ENCODE results near the gene TMEM30A. TPM values are rescaled to one million over a fixed set of nuclear protein-coding genes. Genes with fewer than 3 reads are reported as not detected.
A peak's percentile ranks its signal among the peaks of the same experiment; 100 is the strongest.

Gene TMEM30A
- polyA plus RNA-seq, 1 experiment = 75.0 TPM

DNA sequence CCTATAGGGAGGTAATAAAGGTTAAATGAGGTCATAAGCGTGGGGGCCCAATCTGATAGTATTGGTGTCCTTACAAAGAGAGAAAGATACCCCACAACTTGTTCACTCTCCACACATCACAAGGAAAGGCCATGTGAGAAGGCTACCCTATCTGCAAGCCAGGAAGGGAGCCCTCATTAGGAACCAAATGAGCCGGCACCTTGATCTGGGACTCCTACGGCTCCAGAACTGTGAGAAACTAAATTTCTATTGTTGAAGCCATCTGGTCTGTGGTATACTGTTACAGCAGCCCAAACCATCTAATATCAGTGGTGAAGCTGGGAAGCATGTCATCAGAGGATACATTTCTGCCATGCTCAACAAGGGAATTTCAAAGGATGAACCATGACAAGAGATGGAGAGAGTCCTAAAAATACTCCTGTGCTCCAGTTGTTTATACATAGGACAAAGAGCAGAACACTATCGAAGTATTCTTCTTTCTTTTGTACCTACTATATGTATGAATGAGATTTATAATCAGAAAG lies 51.4 kb downstream of the TMEM30A start:
- ChIA-PET CTCF (interaction anchor here (1.3 kb wide), 1 partner anchor 22 kb away, joined by 3 read pairs; no protein-coding TSS in a partner anchor), POLR2A (no interaction called here)
- no peaks in the 10 kb centered on the region for H3K27me3 ChIP-seq (ENCODE audit: control insufficient read depth, insufficient read depth, low read length)
- no peak overlapping the region for H3K4me3 ChIP-seq (ENCODE audit: low read depth, low read length)
- TF ChIP-seq, protein P1, sequence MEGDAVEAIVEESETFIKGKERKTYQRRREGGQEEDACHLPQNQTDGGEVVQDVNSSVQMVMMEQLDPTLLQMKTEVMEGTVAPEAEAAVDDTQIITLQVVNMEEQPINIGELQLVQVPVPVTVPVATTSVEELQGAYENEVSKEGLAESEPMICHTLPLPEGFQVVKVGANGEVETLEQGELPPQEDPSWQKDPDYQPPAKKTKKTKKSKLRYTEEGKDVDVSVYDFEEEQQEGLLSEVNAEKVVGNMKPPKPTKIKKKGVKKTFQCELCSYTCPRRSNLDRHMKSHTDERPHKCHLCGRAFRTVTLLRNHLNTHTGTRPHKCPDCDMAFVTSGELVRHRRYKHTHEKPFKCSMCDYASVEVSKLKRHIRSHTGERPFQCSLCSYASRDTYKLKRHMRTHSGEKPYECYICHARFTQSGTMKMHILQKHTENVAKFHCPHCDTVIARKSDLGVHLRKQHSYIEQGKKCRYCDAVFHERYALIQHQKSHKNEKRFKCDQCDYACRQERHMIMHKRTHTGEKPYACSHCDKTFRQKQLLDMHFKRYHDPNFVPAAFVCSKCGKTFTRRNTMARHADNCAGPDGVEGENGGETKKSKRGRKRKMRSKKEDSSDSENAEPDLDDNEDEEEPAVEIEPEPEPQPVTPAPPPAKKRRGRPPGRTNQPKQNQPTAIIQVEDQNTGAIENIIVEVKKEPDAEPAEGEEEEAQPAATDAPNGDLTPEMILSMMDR (IDR thresholded peaks at IDR 0.05; ENCODE audit: low read depth, low read length) = no peak
- no peak for DNase-seq (ENCODE audit: low read depth, low spot score)
- no peaks in the 10 kb centered on the region for H3K9me3 ChIP-seq (ENCODE audit: control insufficient read depth, insufficient read depth, low read length)
- H3K27ac ChIP-seq (ENCODE audit: low read depth, low read length) = no peak overlapping the region

DNA sequence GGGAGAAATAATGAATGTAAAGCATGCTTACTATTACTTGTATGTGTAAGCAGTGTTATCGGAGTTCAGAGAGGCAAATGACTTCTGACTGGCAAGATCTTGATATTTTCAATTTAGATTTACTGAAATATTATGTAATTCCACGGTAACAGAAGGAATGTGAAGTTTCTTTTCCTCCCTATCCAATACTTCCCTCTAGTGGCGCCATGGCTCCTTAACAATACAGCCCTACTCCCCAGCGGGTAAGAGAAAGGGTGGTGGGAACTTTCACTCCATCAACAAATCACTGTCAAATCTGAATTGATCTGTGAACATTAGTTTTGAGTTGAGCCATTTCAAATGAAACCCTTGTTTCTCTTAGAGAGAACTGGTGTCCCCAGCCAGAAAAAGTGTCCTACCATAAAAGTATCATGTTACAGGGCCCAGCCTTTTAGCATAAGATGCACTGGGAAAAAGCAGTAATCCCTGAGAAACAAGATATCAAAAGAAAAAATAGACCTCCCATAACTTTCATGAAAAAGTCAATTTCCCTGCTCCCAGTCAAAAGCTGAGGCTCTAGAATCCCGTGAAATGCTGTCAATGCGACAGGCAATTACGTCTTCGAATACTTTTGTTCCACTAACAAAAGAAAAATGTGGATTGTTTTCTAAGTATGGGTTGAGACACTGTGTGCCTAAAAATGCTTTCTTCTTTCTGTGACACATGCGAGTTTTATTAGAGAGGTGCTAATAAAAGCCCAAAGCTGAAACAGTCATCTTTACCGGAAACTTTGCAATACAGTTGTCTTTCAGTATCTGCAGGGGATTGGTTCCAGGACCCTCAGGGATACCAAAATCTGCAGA lies 53.9 kb downstream of the TMEM30A start:
- ChIA-PET POLR2A (no interaction called here), CTCF (interaction anchor here (0.8 to 1.2 kb wide), 5 partner anchors 10 to 316 kb away, joined by 3 to 5 read pairs (median 3); no protein-coding TSS in a partner anchor)
- no peaks in the 10 kb centered on the region for H3K9me3 ChIP-seq (ENCODE audit: control insufficient read depth, insufficient read depth, low read length)
- no peak for DNase-seq (ENCODE audit: low read depth, low spot score)
- TF ChIP-seq, protein P1 (IDR thresholded peaks at IDR 0.05; ENCODE audit: low read depth, low read length) = peak; percentile 90
- no peaks in the 10 kb centered on the region for H3K27me3 ChIP-seq (ENCODE audit: control insufficient read depth, insufficient read depth, low read length)
- no peak overlapping the region for H3K4me3 ChIP-seq (ENCODE audit: low read depth, low read length)
- no peak overlapping the region for H3K27ac ChIP-seq (ENCODE audit: low read depth, low read length)

DNA sequence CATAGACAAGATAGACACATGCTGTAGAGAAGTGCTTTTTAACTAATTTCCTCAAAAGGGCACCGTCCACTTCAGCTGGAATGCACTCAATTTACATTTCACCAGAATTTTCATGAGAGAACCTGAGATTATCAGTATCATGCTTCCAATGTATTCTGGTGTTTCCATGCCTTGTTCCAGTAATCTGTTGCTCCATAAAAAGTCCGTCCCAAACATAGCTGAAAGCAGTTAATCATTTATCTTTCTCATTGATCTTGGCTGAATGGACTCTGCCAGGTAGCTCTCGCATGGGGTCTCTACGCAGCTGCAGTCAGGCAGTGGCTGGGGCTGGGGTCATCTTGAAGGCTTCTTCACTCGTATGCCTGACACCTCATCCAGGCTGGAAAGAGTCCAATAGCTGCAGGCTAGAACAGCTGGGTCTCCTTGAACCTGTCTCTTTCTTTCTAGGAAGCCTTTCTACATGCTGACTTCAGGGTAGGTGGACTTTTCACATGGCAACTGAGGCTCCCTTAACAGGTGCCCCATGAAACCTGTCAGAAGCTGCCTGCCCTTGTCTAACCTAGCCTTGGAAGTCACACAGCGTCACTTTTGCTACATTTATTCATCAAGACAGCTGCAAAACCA lies 60.2 kb downstream of the TMEM30A start:
- no peak for DNase-seq (ENCODE audit: low read depth, low spot score)
- POLR2A ChIA-PET = no interaction called here
- no peaks in the 10 kb centered on the region for H3K9me3 ChIP-seq (ENCODE audit: control insufficient read depth, insufficient read depth, low read length)
- TF ChIP-seq, protein P1 (IDR thresholded peaks at IDR 0.05; ENCODE audit: low read depth, low read length) = no peak
- H3K4me3 ChIP-seq (ENCODE audit: low read depth, low read length) = no peak overlapping the region
- CTCF ChIA-PET = interaction anchor here (4.3 kb wide), 1 partner anchor 13 kb away, joined by 38 read pairs; no protein-coding TSS in a partner anchor
- no peaks in the 10 kb centered on the region for H3K27me3 ChIP-seq (ENCODE audit: control insufficient read depth, insufficient read depth, low read length)
- H3K27ac ChIP-seq (ENCODE audit: low read depth, low read length) = no peak overlapping the region

DNA sequence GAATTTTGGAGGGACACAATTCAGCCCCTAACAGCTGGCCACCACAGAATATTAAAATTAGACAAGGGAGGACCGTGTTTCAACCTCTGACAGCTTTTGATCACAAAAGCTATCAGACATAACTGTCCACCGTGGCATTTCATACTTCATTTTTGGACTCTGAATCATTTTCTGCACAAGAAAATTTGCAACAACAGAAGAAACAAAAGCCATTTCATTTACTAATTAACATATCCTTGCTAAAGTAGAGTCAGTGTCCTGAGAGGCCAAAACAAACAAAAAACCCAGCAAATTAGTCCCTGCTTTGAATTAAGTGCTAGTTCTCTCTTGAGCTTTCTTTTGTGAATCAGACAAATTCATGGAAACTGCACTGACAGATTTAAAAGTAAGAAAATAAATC lies 61.2 kb downstream of the TMEM30A start:
- TF ChIP-seq, protein P1 (IDR thresholded peaks at IDR 0.05; ENCODE audit: low read depth, low read length) = no peak
- no peaks in the 10 kb centered on the region for H3K9me3 ChIP-seq (ENCODE audit: control insufficient read depth, insufficient read depth, low read length)
- H3K4me3 ChIP-seq (ENCODE audit: low read depth, low read length) = no peak overlapping the region
- CTCF ChIA-PET = interaction anchor here (1.3 kb wide), 1 partner anchor 15 kb away, joined by 5 read pairs; no protein-coding TSS in a partner anchor
- POLR2A ChIA-PET = no interaction called here
- no peak for DNase-seq (ENCODE audit: low read depth, low spot score)
- H3K27me3 ChIP-seq (ENCODE audit: control insufficient read depth, insufficient read depth, low read length) = no peaks in the 10 kb centered on the region
- H3K27ac ChIP-seq (ENCODE audit: low read depth, low read length) = no peak overlapping the region
